ENCODE measurements around the gene RLN3. TPM values are rescaled to one million over a fixed set of nuclear protein-coding genes. Genes with fewer than 3 reads are reported as not detected.
"Not testable (repeated sequence)": the region's sequence is repeated elsewhere in the genome, so short reads cannot be mapped to it uniquely, and the experiment has no call there.

The RLN3 gene
- total and polyA plus RNA-seq, 10 of the 15 experiments (the other 5 are each of a cell fraction or from before 2014, with no cell fraction given), result not detected

GRCh38 chr19:14047866-14048265 lies 19.9 kb downstream of the RLN3 start:
- H3K36me3 ChIP-seq (ENCODE audit: control insufficient read depth in 2 of 2, insufficient read depth in 2 of 2, low read length in 1 of 2), result peaks cover 18 to 20% of the 10 kb centered on the region in 2 experiments
- in situ Hi-C loops (cut with MboI); H3K27ac ChIP-seq (ENCODE audit: control insufficient read depth, insufficient read depth); BruUV-seq (replicated peaks); DNase-seq (ENCODE audit: low read depth, low spot score); FAIRE-seq; intact Hi-C loops (cut with micrococcal nuclease; ENCODE audit: unreplicated experiment); H3K4me1 ChIP-seq (ENCODE audit: control insufficient read depth, insufficient read depth, low read length); H3K4me2 ChIP-seq (ENCODE audit: control insufficient read depth, insufficient read depth); H2AFZ ChIP-seq (ENCODE audit: control insufficient read depth, low read depth, low read length); H3K27me3 ChIP-seq (replicated peaks in 1 of 2; ENCODE audit: control insufficient read depth in 2 of 2, insufficient read depth in 2 of 2, low read length in 1 of 2); H3K9me3 ChIP-seq (replicated peaks; ENCODE audit: control insufficient read depth, insufficient read depth, low read length); H4K20me1 ChIP-seq (ENCODE audit: control insufficient read depth, insufficient read depth); H3K79me2 ChIP-seq (ENCODE audit: control insufficient read depth, insufficient read depth, low read length); ATAC-seq; H3K4me3 ChIP-seq; H3K9ac ChIP-seq (ENCODE audit: control insufficient read depth, insufficient read depth, low read length): not testable (repeated sequence)
- ChIA-PET RAD21 (ENCODE audit: unreplicated experiment) (interaction anchor here (1.0 to 1.6 kb wide), 6 partner anchors 16 to 167 kb away, joined by 3 to 8 read pairs (median 4); partner anchors contain the start of gene IL27RA), CTCF (interaction anchor here (0.9 to 9.2 kb wide), 17 partner anchors 11 to 167 kb away, joined by 3 to 81 read pairs (median 4); partner anchors contain the start of genes BRME1, CC2D1A, DCAF15 and IL27RA), POLR2A (interaction anchor here (0.6 to 1.1 kb wide), 2 partner anchors 24 to 140 kb away, joined by 3 to 5 read pairs; partner anchors contain the start of gene MISP3), SMC1A (ENCODE audit: uncharacterized antibody, unreplicated experiment) (interaction anchor here (1.0 to 2.3 kb wide), 4 partner anchors 12 to 167 kb away, joined by 4 to 8 read pairs (median 4); partner anchors contain the start of gene IL27RA)
- 99% methylated on average over 10 of the region's 10 CpGs for WGBS (ENCODE audit: insufficient coverage, insufficient replicate concordance, low lambda C conversion rate, missing lambda C conversion rate)

DNA sequence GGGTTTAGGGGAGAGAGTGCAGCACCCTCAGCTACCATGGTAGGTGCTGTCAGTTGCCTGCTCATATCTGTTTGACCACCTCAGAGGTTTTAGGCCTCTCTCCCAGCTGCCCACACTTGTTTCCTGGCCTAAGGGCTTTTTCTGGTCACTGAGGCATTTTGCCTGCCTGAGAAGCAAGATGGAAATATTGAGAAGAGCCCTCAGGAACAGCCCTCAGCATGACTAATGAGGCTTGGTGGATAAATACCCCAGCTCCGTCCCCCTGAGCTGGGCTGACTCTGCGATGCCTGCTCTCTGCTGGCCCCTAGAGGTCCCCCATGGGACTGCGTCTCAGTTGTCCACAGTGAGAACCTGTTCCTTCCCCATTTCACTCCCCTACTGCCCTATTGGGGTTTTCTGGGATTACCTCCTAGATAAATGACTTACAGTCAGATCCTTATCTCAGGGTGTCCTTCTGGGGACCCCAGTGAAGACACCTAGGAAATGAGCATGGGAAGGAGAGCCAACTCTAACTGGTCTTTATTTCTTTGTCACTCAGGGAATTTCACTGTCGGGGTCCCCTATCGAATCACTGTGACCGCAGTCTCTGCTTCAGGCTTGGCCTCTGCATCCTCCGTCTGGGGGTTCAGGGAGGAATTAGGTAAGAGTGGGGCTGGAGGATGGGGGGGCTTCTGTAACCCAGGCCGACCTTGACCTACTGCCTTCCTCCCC lies 20.6 kb downstream of the RLN3 start:
- Histone ChIP-seq H3K27me3 (replicated peaks in 1 of 2; ENCODE audit: control insufficient read depth in 2 of 2, insufficient read depth in 2 of 2, low read length in 1 of 2) (no peaks in the 10 kb centered on the region), H3K9me3 (replicated peaks; ENCODE audit: control insufficient read depth, insufficient read depth, low read length) (peaks cover 2% of the 10 kb centered on the region; the same call in 1 of the 3 replicates), H3K79me2 (ENCODE audit: control insufficient read depth, insufficient read depth, low read length) (no peaks in the 10 kb centered on the region), H3K27ac (ENCODE audit: control insufficient read depth, insufficient read depth) (no peak overlapping the region), H3K36me3 (ENCODE audit: control insufficient read depth in 2 of 2, insufficient read depth in 2 of 2, low read length in 1 of 2) (peaks cover 17 to 18% of the 10 kb centered on the region in 2 experiments), H3K4me2 (ENCODE audit: control insufficient read depth, insufficient read depth) (no peak overlapping the region), H4K20me1 (ENCODE audit: control insufficient read depth, insufficient read depth) (no peaks in the 10 kb centered on the region), H2AFZ (ENCODE audit: control insufficient read depth, low read depth, low read length) (no peak overlapping the region), H3K4me3 (no peak overlapping the region), H3K9ac (ENCODE audit: control insufficient read depth, insufficient read depth, low read length) (no peak overlapping the region), H3K4me1 (ENCODE audit: control insufficient read depth, insufficient read depth, low read length) (no peaks in the 10 kb centered on the region)
- ChIA-PET SMC1A (ENCODE audit: uncharacterized antibody, unreplicated experiment) (interaction anchor here (0.6 to 2.3 kb wide), 5 partner anchors 11 to 168 kb away, joined by 4 to 8 read pairs (median 4); partner anchors contain the start of gene IL27RA), RAD21 (ENCODE audit: unreplicated experiment) (interaction anchor here (1.0 to 1.6 kb wide), 6 partner anchors 17 to 167 kb away, joined by 3 to 8 read pairs (median 4); partner anchors contain the start of gene IL27RA), CTCF (interaction anchor here (0.5 to 9.2 kb wide), 17 partner anchors 10 to 168 kb away, joined by 3 to 81 read pairs (median 4); partner anchors contain the start of genes BRME1, CC2D1A, DCAF15 and IL27RA), POLR2A (interaction anchor here (0.5 to 1.1 kb wide), 3 partner anchors 11 to 56 kb away, joined by 3 to 4 read pairs (median 4); partner anchors contain the start of gene MISP3)
- intact Hi-C loops (cut with micrococcal nuclease; ENCODE audit: unreplicated experiment), result no loop called here
- ATAC-seq (peak; percentile 87), DNase-seq (ENCODE audit: low read depth, low spot score) (no peak), FAIRE-seq (peak; percentile 89)
- in situ Hi-C loops (cut with MboI), result no loop called here
- WGBS (ENCODE audit: insufficient coverage, insufficient replicate concordance, low lambda C conversion rate, missing lambda C conversion rate), result 65% methylated on average over 8 of the region's 8 CpGs
- BruUV-seq (replicated peaks), result no TSS peak
- peak; percentile 61 for TF ChIP-seq YY1 (IDR thresholded peaks at IDR 0.05; ENCODE audit: low read depth, low read length)
- peak; percentile 73 to 95 (median 92) for TF ChIP-seq CTCF (IDR thresholded peaks at IDR 0.05 in 2 of 3, conservative IDR thresholded peaks at IDR 0.05 in 1 of 3; ENCODE audit: control insufficient read depth in 2 of 3, extremely low read depth in 1 of 3, insufficient read depth in 1 of 3, low read depth in 3 of 3, low read length in 3 of 3)
- TF ChIP-seq SRF (IDR thresholded peaks at IDR 0.05; ENCODE audit: low read depth in 2 of 2, low read length in 2 of 2), result no peak
- no peak for TF ChIP-seq MLLT1 (IDR thresholded peaks at IDR 0.05)
- peak; percentile 52; the same call in 1 of the 2 replicates for TF ChIP-seq SMC3 (IDR thresholded peaks at IDR 0.05; ENCODE audit: borderline replicate concordance, low read length)
- no peak for TF ChIP-seq NR2C1 (IDR thresholded peaks at IDR 0.05)
- peak; percentile 57 for TF ChIP-seq RAD21 (IDR thresholded peaks at IDR 0.05; ENCODE audit: insufficient read depth, low read depth, low read length)
